HG03460 (cell line): ENCODE results near the gene POLR2E.
A peak's percentile ranks its signal among the peaks of the same experiment; 100 is the strongest.

Experiments
- ATAC-seq: cut with Tn5 transposase; IDR thresholded peaks from one replicate; pipeline ENCODE4 v1.9.1; 2021; ENCODE audit not compliant: unreplicated experiment

POLR2E gene

DNA sequence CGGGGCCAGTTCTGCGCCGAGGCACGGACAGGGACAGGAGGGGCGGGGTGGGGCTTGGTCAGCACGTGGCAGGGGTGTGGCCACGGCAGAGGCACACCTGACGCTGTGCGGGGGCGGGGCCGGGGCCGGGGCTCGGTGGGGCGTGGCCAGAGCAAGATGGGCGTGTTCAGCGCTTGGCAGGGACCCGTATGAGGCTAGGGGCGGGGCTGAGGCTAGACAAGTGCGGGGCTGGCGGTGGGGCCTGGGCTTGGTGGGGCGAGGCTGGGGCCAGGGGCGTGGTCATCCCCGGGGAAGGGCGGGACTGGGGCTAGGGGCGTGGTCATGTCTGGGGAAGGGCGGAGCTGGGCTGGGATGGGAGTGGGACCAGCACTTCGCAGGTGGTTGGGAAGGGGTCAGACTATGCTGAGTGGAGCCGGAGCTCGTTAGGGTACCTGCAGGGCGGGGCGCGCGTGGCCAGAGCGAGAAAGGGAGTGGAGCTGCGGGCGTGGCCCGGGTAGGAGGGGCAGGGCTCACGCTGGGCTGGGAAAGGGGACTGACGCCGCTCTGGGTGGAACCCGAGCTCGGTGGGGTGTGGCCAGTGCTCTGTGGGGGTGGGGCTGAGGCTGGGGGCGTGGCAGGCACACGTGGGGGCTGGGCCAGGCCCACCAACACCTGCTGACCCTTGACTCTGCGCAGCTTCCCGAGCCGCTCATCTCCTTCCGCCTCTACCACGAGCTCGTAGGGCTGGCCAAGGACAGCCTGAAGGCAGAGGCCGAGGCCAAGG lies 12.8 kb downstream of the POLR2E start:
- ATAC-seq: no peak

DNA sequence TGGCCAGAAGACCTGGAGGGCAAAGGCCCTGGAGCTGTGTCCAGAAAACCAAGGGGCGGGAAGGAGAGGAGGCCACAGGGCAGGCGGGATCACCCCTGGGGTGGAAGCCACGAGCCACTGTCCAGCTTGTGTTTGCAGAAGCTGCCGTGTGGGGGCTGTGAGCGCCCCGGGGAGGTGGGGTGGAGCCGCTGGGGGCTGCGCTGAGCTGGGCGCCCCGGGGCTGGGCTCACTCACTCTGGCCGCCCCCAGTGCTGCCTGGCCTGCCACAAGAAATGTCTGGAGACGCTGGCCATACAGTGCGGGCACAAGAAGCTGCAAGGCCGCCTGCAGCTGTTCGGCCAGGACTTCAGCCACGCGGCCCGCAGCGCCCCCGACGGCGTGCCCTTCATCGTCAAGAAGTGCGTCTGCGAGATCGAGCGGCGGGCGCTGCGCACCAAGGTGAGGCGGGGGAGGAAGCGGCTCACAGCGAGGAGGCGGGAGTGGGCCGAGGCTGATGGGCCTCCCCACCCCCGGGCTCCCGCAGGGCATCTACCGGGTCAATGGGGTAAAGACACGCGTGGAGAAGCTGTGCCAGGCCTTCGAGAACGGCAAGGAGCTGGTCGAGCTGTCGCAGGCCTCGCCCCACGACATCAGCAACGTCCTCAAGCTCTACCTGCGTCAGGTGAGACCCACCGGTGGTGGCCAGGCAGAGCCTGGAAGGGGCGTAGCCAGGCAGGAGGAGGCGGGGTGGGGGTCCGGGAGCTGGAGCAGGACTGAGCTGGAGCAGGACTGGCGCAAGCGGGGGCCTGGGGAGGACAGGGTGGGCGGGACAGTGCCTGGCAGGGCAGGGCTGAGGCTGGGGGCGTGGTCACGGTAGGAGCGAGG lies 13.6 kb downstream of the POLR2E start:
- ATAC-seq: no peak

DNA sequence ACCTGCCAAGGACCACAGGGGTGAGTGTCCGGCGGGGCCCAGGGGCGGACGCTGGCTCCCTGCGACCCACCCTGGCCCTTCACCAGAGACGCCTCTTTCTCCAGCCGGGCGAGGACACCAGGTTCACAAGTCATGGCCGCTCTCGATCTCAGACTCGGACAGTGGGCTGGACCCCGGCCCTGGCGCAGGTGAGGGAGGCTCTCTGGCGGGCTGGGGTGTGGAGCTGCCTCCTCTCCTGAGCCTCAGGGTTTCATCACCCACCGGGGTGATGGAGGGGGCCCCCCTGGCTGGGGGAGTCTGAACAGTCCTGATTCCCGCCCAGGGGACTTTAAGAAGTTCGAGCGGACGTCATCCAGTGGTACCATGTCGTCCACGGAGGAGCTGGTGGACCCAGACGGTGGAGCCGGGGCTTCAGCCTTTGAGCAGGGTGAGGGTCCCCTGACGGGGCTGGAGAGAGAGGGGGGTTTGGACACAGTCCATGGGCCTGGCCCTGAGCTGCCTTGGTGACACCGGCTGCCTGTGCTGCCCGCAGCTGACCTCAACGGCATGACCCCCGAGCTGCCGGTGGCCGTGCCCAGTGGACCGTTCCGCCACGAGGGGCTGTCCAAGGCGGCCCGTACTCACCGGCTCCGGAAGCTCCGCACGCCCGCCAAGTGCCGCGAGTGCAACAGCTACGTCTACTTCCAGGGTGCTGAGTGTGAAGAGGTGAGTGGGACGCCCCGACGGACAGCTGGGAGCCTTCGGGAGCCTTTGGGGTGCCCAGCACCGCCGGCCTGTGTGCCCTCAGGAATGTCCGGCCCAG lies 14.6 kb downstream of the POLR2E start:
- no peak for ATAC-seq

DNA sequence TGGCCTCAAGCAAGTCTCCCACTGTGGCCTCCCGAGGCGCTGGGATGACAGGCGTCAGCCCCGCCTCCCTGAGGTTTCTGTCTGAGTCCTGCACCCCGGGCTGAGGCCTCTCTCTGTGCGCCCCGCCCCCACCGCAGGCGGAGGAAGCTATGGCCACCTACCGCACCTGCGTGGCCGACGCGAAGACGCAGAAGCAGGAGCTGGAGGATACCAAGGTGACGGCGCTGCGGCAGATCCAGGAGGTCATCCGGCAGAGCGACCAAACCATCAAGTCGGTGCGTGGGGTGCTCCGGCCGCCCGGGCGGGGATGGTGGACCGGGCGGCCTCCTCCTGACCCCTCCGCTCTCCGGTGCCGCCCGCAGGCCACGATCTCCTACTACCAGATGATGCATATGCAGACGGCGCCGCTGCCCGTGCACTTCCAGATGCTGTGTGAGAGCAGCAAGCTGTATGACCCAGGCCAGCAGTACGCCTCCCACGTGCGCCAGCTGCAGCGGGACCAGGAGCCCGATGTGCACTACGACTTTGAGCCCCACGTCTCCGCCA lies 15.5 kb downstream of the POLR2E start:
- ATAC-seq: no peak

DNA sequence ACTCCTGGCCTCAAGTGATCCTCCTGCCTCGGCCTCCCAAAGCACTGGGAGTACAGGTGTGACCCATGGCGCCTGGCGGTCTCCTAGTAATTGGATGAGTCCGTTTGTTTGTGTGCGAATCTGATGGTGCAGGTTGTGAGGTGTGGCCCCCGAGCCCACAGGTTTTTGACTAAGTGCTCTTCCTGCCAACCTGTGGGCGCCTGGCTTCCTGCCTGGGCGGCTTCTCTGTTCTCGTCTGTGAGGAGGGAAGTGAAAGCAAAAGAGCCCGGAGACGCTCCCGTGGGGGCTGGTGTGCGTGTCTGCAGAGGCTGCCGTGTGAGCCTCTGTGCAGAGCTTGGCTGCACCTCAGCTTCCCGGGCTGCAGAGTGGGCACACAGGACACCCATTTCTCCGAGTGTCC lies 18.2 kb downstream of the POLR2E start:
- ATAC-seq: peak; percentile 47

DNA sequence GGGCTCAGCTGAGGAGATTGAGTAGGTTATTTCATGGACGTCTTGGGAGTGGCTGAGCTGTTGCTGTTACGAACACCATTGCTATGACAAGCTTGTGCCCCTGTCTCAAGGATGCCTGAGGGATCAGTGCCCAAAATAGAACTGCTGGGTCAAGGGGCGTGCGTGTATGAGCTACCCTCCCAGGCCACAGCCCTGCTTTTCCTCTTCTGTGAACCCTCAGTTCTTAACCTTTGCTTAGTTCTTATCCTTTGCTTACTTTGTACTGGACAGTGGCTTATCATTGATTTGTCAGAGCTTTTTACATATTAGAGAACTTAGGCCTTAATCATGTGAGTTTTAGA lies 19.2 kb downstream of the POLR2E start:
- ATAC-seq: no peak

DNA sequence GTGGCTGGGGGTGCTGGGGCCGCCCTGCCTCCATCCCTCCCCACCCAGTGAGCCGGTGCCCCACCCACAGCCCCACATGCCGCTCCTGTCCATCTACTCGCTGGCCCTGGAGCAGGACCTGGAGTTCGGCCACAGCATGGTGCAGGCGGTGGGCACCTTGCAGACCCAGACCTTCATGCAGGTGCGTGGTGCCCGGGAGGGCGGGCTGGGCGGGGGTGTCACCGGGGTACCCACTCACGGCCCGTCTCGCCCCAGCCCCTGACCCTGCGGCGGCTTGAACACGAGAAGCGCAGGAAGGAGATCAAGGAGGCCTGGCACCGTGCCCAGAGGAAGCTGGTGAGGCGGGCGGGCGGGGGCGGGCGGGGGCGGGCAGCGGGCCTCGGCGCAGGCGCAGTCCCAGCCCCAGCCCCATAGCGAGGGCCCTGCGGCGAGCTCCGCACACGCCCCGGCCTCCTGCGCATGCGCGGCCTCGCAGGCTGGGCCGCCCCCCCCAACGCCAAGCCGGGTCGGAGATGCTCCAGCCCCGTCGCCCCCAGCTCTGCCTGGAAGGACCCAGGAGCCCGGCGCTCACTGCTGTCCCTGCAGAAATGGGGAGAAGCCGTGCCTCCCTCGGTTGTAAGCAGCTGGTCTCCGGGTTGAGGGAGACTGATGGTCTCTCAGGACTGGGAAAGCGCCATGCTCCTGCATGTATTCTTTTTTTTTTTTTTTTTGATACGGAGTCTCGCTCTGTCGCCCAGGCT lies 20.5 kb downstream of the POLR2E start:
- no peak for ATAC-seq

DNA sequence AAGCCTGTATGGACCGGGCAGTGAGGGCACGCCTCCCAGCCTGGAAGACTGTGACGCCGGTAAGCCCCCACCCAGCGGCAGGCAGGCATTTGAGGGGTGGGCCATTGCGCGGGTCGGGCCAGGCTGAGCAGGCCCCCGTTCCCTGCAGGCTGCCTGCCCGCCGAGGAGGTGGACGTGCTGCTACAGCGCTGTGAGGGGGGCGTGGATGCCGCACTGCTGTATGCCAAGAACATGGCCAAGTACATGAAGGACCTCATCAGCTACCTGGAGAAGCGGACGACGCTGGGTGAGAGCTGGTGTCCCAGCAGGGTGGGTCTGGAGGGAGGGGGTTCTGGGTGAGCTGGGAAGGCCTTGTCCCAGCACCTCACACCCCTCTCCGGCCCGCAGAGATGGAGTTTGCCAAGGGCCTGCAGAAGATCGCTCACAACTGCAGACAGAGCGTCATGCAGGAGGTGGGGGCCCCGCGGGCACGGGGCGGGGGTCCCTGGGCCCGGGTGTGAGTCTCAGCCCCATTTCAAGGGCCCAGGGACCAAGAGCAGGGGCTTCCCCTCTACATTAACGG lies 21.1 kb downstream of the POLR2E start:
- ATAC-seq: no peak

DNA sequence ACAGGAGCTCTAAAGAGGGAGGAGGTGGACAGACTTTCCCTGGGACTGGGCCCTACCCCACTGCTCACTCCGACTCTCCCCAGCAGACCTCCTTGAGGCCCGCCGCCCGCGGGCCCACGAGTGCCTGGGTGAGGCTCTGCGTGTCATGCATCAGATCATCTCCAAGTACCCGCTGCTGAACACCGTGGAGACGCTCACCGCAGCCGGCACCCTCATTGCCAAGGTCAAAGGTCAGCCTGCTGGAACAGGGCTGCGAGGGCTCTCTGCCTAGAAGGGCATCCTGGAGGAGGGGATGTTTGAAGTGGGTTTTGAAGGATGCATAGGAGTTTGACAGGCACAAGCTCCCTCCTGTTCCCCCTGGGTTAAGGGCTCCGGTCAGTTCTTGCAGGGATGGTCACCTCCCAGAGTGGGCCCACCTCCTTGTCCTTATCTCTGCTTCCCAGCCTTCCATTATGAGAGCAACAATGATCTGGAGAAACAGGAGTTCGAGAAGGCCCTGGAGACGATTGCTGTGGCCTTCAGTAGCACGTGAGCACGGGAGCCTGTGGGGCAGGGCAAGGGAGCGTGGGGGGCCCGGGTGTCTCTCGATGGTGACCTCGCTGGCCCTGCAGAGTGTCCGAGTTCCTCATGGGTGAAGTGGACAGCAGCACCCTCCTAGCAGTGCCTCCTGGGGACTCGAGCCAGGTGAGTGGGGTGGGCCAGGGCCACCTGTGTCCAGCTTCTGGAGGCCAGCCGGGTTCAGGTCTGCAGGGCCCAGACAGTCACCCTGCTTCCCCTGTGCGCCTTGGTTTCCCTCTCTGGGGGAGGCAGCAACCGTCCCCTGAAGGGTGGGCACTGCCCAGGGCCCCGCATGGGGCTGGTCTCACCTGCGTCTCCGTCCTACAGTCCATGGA lies 21.9 kb downstream of the POLR2E start:
- ATAC-seq: no peak

DNA sequence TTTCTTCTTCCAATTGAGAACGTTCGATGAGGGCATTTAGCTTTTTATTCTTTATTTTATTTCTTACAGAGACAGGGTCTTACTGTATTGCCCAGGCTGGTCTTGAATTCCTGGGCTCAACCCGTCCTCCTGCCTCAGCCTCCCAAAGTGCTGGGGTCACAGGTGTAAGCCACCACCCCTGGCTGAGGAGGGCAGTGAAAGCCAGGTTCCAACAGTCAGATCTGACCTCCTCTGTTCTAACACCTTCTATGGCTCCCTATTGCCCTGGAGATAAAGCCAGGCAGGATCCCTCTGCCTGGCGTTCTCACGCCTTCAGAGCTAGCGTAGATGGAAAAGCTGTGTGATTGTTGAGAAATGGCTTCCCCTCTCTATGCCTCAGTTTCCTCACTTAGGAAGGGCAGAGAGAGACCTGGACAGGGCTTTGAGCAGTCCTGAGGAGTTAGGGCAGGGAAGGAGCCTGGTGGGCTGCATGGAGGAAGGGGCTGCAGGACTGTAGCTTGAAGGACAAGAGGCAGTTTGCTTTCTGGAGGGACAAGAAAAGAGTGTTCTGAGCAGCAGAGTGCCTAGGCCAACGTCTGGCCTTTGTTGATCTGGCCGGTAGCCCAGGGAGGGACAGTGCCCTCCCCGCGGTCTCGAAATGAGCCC lies 22.7 kb downstream of the POLR2E start:
- no peak for ATAC-seq

DNA sequence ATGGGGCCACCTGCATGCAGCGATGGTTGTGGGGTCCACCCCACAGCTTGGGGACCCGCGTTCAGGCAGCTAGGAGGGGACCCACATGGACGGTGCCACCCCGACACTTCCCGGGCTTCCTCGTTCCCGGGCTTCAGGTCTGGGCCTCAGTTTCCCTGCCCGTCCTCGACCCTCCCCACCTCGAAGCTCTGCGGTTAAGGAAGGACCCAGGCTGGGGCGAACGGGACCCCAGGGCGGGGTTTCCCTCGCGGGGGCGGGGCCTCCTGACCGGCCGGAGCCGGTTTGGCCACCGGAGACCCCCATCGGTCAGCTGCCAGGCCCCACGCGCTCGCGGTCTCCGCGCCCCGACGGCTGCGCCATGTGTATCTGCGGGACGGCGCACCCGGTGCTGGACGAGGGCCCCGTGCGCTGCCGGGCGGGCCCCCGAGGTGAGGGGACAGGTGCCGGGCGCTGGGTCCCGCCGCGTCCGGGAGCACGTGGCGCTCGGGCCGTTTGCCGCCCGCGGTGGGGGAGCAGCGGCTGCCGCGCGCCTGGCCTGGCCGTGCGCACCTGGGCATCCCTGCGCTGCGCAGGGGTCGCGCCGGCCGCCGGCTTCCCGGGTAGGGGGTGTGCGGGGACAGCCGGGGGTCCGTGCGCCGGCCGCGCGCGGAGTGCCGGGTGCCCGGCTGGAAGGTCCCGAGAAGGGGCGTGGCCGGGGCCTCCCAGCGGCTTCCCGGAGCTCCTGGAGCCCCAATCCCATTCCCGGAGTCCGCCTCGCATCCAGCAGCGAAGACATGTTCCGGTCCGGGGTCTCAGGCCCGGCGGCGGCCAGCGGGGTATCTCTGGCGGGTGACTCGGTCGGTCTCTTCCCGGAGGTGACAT lies 24.0 kb downstream of the POLR2E start:
- no peak for ATAC-seq

DNA sequence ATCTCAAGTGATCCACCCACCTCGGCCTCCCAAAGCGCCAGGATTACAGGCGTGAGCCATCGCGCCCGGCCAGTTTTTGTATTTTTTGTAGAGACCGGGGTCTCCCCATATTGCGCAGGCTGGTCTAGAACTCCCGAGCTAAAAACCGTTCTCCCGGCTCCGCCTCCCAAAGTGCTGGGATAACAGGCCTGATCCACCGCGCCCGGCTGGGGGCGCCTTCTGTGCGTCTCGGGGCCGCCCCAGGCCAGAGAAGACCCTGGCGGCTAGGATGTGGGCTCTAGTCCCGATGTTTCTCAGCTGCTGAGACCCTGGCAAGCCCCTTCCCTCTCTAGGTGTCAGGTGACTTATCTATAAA lies 24.6 kb downstream of the POLR2E start:
- ATAC-seq: no peak

DNA sequence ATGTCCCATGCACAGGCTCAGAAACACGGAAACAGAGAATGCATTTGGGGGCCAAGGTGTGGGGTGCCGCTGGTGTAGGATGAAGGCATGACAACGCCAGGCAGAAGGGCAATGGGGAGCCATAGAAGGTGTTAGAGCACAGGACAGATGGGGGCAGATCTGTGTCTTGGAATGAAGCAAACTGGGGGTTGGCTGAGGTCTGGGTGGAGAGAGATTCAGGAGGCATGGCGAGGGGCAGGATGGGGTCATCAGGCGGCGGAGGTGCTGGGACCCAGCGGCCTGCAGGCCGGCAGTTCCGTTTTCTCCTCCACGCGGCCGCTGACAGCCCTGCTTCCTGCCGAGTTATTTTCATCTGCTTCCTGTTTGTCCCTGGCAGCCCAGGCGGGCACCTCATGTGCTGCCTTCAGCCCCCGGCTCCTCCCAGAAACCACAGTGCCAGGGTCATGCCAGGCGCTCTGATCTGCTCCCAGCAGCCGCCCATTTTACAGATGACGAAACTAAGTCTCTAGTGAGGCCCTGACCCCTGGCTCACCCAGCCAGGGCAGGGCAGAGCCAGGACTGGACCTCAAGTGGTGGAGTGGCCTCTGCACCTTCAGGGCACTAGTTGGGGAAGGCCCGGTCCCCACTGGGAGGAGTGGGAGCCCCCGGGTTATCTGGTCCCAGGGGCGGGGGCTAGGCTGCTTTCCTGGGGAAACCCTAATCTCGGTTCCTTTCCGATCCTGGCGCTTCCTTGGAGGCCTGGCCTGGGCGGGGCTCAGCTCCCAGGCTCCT lies 26.0 kb downstream of the POLR2E start:
- no peak for ATAC-seq

DNA sequence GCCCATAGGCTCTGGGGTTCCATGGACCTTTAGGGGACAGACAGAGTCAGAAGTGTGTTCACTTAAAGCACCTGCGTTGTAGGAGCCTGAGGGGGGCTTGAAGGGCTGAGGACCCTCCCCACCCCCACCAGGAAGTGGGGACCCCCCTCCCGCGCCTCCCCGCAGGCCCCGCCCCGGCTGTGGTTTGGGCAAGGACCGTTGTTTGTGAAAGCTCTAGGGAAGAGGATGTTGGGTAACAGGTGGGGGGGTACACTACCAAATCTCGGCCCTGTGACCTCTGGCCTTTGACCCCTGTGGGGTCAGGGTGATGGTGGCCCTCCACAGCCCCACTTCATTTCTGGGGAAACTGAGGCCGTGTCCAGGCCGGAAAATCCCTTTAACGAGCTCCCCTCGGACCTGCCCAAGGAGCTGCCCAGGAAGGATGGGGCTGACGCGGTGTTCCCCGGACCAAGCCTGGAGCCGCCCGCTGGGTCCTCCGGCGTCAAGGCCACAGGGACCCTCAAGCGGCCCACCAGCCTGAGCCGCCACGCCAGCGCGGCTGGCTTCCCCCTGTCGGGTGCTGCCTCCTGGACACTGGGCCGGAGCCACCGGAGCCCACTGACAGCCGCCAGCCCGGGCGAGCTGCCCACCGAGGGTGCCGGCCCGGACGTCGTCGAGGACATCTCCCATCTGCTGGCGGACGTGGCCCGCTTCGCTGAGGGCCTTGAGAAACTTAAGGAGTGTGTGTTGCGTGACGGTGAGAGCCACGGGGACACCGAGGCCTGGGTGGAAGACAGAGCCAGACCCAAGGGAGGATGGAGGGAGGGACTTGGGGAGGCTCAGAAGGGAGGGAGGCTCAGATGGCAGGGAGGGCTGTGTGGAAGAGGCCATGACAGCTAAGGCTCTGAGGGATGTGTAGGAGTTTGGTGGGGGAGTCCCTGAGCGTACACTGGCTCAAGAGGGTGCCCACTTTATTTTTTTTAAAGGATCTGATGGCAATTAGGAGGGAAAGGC lies 26.9 kb downstream of the POLR2E start:
- no peak for ATAC-seq

DNA sequence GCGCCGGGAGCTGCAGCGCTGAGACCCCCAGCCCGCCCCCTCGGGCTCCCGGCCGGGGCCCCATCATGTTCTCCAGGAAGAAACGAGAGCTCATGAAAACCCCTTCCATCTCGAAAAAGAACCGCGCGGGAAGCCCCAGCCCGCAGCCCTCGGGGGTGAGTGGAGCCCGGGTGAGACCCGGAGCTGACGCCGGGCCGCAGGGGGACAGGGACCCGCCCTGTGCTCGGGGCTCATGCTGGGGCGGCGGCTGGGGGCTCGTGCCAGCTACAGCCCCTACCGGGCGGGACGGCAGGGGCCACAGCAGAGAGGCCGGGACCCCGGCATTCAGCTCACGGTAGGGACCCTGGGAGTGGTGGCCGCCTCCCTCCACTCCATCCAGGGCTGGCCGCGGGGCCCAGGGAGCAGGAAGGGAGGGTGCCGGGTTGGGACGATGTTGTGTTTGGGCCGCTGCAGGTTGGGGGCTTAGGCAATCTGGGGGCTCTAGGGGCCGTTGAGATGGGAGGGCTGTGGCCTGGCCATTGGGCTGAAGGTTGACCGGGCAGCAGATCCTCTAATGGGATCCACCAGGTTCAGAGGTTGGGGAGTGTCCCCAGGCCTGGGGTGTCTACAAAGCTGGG lies 27.7 kb downstream of the POLR2E start:
- no peak for ATAC-seq
